Placental pericyte (primary cell): ENCODE results near the gene MYH3. TPM values are rescaled to one million over a fixed set of nuclear protein-coding genes. Genes with fewer than 3 reads are reported as not detected.

Experiments used
- total RNA-seq: library from RNA; depleted of rRNA; stranded (reverse); fragments of >200 nt; gene quantifications from 2 replicates; pipeline ENCODE4 v1.2.3, GENCODE V29; 2012

MYH3 gene
- 0.22 and 0.86 TPM in 2 replicates for total RNA-seq

DNA sequence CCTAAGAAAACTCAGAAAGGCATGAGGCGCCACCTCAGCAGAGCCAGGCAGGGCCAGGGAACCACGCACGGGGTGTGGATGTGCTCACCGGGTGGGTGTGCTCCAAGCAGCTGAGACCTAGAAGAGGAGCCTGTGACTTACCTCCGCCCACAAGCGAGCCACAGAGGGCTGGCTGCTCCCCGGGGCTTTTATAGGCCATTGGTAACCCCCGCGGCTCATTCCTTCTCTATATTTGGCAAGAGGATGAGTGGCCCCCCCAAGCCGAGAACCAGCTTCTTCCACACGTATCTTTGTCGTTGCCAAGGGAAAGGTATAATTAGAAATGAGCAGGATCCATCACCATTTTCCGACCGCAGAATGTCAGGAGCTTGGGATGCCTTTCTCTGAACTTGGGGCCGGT lies at the start of gene MYH3:
TSS of gene MYH3 (minus strand) at position 162 of the 400 bp plus-strand sequence. CDS start 2,245 bp downstream, outside the sequence.

DNA sequence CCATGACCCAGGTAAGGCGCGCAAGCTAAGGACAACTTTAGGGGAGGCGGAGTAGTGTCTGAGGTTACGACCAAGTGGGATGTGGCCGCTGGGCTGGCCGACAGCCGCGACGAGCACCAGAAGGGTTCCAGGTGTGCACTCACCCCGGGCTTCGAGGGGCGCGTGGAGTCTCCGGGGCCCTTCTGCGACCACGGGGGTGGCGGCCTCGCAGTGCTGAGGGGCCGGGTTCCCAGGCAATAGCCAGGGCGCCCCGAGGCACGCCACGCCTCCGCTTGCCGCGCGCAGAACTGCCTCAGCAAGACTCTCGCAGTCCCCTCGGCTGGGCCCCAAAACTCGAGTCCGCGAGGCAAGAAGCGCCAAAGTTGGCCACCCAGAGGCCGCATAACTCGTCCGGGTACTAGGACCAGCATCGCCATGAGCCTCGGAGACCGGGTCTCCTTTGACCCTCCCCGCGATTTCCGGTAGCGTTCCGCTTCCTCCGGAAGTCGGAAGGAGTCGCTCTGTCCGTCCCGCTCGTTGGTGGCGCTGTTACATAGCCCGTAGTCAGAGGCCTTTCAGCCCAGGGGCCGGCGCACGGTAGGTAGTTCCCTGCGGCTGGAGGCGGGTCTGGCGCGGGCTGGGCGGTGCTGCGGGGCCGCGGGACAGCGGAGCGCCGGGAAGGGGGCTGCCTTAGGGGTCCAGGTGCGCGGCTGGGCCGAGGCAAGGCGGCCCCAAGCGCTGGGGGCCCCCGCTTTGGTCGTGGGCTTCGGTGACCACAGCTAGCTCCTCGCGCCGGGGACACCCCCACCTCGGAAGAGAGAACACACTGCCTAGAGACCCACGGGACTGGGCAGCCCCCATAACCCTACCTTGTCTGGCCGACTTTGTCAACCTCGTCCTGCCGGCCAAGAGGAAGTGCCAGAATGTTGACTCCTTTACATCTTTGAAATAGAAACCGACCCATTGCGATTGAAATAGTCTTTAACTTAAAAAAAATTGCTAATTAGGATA lies 40.3 kb upstream of the MYH3 start, which contains the start of the genes ADPRM and SCO1:
TSS of gene ADPRM (plus strand) at position 503 of the 990 bp plus-strand sequence. CDS start 7,333 bp downstream, outside the sequence.
TSS of gene SCO1 (minus strand) at position 442 of the 990 bp plus-strand sequence. CDS start at position 416, 26 bp downstream.

Other genes with a start within 250 kb of the MYH3 start
- not detected in 2 replicates for gene MYH8, start 235.4 kb downstream of the MYH3 start, total RNA-seq
- not detected in 2 replicates for gene MYH4, start 187.8 kb downstream of the MYH3 start, total RNA-seq
- not detected in 2 replicates for gene MYH1, start 138.8 kb downstream of the MYH3 start, total RNA-seq
- gene MYH2, start 107.7 kb downstream of the MYH3 start, total RNA-seq: not detected in 2 replicates
- gene SCO1, start 40.2 kb upstream of the MYH3 start, total RNA-seq: 20.1 and 20.2 TPM in 2 replicates
- gene ADPRM, start 40.3 kb upstream of the MYH3 start, total RNA-seq: 10.0 and 11.6 TPM in 2 replicates
- gene TMEM220, start 72.7 kb upstream of the MYH3 start, total RNA-seq: 1.6 and 1.8 TPM in 2 replicates
- gene TMEM238L, start 146.8 kb upstream of the MYH3 start, total RNA-seq: not detected in 2 replicates
- not detected in 2 replicates for gene PIRT, start 180.8 kb upstream of the MYH3 start, total RNA-seq